Subcutaneous adipose tissue (tissue), 4 donors: ENCODE measurements around the gene OPCML. TPM values are rescaled to one million over a fixed set of nuclear protein-coding genes. Genes with fewer than 3 reads are reported as not detected.

Source experiments
- total RNA-seq, 4 donors: library from RNA; depleted of rRNA; stranded (reverse); fragments of >200 nt; gene quantifications; one replicate each; pipeline ENCODE4 v1.1.0, GENCODE V29; 2016
- TF ChIP-seq, protein P1 (sequence below): fragments of 450-650 bp; IDR thresholded peaks from one replicate; pipeline ENCODE4 v1.5.1; 2016; ENCODE audit warnings: low read depth, mild to moderate bottlenecking, control low read depth, antibody characterized with exemption, moderate library complexity

OPCML gene
- total RNA-seq, 4 donors from 2014 or later, result under 0.01 TPM; not detected in 3

- TF ChIP-seq, protein P1, sequence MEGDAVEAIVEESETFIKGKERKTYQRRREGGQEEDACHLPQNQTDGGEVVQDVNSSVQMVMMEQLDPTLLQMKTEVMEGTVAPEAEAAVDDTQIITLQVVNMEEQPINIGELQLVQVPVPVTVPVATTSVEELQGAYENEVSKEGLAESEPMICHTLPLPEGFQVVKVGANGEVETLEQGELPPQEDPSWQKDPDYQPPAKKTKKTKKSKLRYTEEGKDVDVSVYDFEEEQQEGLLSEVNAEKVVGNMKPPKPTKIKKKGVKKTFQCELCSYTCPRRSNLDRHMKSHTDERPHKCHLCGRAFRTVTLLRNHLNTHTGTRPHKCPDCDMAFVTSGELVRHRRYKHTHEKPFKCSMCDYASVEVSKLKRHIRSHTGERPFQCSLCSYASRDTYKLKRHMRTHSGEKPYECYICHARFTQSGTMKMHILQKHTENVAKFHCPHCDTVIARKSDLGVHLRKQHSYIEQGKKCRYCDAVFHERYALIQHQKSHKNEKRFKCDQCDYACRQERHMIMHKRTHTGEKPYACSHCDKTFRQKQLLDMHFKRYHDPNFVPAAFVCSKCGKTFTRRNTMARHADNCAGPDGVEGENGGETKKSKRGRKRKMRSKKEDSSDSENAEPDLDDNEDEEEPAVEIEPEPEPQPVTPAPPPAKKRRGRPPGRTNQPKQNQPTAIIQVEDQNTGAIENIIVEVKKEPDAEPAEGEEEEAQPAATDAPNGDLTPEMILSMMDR, result no peak
Observed at GRCh38 chr11:133064152-133064877, 468.0 kb downstream of the OPCML start.

DNA sequence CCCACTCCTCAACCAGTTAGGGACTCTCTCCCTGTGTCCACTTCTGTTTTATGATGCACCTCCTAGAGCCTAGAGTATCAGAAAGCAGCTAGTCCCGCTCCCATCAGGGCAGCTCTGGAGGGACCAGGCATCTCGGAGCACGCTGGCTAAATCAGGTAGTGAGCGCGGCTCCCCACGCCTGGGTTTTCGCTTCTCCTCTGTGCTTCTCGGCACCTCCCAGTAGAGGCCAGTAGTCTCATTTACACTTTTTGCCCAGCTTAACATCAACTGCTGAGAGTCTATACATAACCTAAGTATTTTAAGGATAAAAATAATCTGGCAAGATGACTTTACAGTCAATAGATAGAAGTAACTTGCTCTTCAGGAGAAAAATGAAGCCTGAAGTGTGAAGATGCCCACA is 473.8 kb downstream of the OPCML start:
- TF ChIP-seq, protein P1, result no peak

GRCh38 chr11:133053124-133053776 is 479.1 kb downstream of the OPCML start:
- TF ChIP-seq, protein P1, result no peak

- TF ChIP-seq, protein P1, result no peak
Observed at GRCh38 chr11:133052537-133052936, 479.8 kb downstream of the OPCML start.

- TF ChIP-seq, protein P1, result no peak
Observed at GRCh38 chr11:133049244-133050019, 482.9 kb downstream of the OPCML start.

- TF ChIP-seq, protein P1, result no peak
Observed at GRCh38 chr11:133048270-133048669, 484.0 kb downstream of the OPCML start.

- TF ChIP-seq, protein P1, result no peak
Observed at GRCh38 chr11:133047771-133048115, 484.6 kb downstream of the OPCML start.
